Measurements from ENCODE around the gene CANT1.

CANT1 gene

GRCh38 chr17:78962345-78962983 lies 47.1 kb downstream of the CANT1 start:
- TF ChIP-seq CTCF (IDR thresholded peaks at IDR 0.05; ENCODE audit: low read depth, low read length), result no peak
- TF ChIP-seq EZH2phosphoT487 (IDR thresholded peaks at IDR 0.05; ENCODE audit: low read depth), result no peak
- no peak overlapping the region for H3K4me3 ChIP-seq (ENCODE audit: low read length)
- H3K27ac ChIP-seq (ENCODE audit: low read length), result no peak overlapping the region
- H4K20me1 ChIP-seq (ENCODE audit: insufficient read depth, low read length), result no peaks in the 10 kb centered on the region
- no peaks in the 10 kb centered on the region for H3K36me3 ChIP-seq (replicated peaks; ENCODE audit: low read depth, low read length)
- no peaks in the 10 kb centered on the region for H3K9me3 ChIP-seq (ENCODE audit: insufficient read depth, low read length)
- H3K27me3 ChIP-seq (ENCODE audit: low read depth, low read length), result peaks cover 5% of the 10 kb centered on the region; the same call in 1 of the 2 replicates
- H3K79me2 ChIP-seq (ENCODE audit: low read length), result no peaks in the 10 kb centered on the region
- no peak overlapping the region for H3K9ac ChIP-seq (ENCODE audit: low read length)
- no peaks in the 10 kb centered on the region for H3K4me1 ChIP-seq (ENCODE audit: low read length)
- no peak overlapping the region for H3K4me2 ChIP-seq (ENCODE audit: low read length)
- H2AFZ ChIP-seq (ENCODE audit: low read depth, low read length), result no peak overlapping the region

GRCh38 chr17:78961571-78961970 lies 48.0 kb downstream of the CANT1 start:
- Histone ChIP-seq H4K20me1 (ENCODE audit: insufficient read depth, low read length) (no peaks in the 10 kb centered on the region), H3K27ac (ENCODE audit: low read length) (no peak overlapping the region), H3K27me3 (ENCODE audit: low read depth, low read length) (peaks cover 5% of the 10 kb centered on the region; the same call in 1 of the 2 replicates), H3K4me1 (ENCODE audit: low read length) (no peaks in the 10 kb centered on the region), H3K36me3 (replicated peaks; ENCODE audit: low read depth, low read length) (no peaks in the 10 kb centered on the region), H2AFZ (ENCODE audit: low read depth, low read length) (no peak overlapping the region), H3K4me2 (ENCODE audit: low read length) (no peak overlapping the region), H3K9ac (ENCODE audit: low read length) (no peak overlapping the region), H3K9me3 (ENCODE audit: insufficient read depth, low read length) (no peaks in the 10 kb centered on the region), H3K79me2 (ENCODE audit: low read length) (no peaks in the 10 kb centered on the region), H3K4me3 (ENCODE audit: low read length) (no peak overlapping the region)
- TF ChIP-seq CTCF (IDR thresholded peaks at IDR 0.05; ENCODE audit: low read depth, low read length) (no peak), EZH2phosphoT487 (IDR thresholded peaks at IDR 0.05; ENCODE audit: low read depth) (no peak)

GRCh38 chr17:78960928-78961327 lies 48.6 kb downstream of the CANT1 start:
- Histone ChIP-seq H3K9ac (ENCODE audit: low read length) (no peak overlapping the region), H3K4me1 (ENCODE audit: low read length) (no peaks in the 10 kb centered on the region)

GRCh38 chr17:78959803-78960202 lies 49.8 kb downstream of the CANT1 start:
- H3K4me1 ChIP-seq (ENCODE audit: low read length), result peaks cover 3% of the 10 kb centered on the region
- H3K4me3 ChIP-seq (ENCODE audit: low read length), result no peak overlapping the region
- no peaks in the 10 kb centered on the region for H3K79me2 ChIP-seq (ENCODE audit: low read length)
- no peaks in the 10 kb centered on the region for H3K27me3 ChIP-seq (ENCODE audit: low read depth, low read length)
- H3K9ac ChIP-seq (ENCODE audit: low read length), result no peak overlapping the region
- H3K27ac ChIP-seq (ENCODE audit: low read length), result no peak overlapping the region
- H2AFZ ChIP-seq (ENCODE audit: low read depth, low read length), result no peak overlapping the region
- H3K36me3 ChIP-seq (replicated peaks; ENCODE audit: low read depth, low read length), result no peaks in the 10 kb centered on the region
- H3K9me3 ChIP-seq (ENCODE audit: insufficient read depth, low read length), result no peaks in the 10 kb centered on the region
- TF ChIP-seq CTCF (IDR thresholded peaks at IDR 0.05; ENCODE audit: low read depth, low read length) (no peak), EZH2phosphoT487 (IDR thresholded peaks at IDR 0.05; ENCODE audit: low read depth) (no peak)
- H3K4me2 ChIP-seq (ENCODE audit: low read length), result no peak overlapping the region
- no peaks in the 10 kb centered on the region for H4K20me1 ChIP-seq (ENCODE audit: insufficient read depth, low read length)

More at GRCh38 chr17:78960928-78961327, 48.6 kb downstream of the CANT1 start:
- TF ChIP-seq EZH2phosphoT487 (IDR thresholded peaks at IDR 0.05; ENCODE audit: low read depth), result no peak
- TF ChIP-seq CTCF (IDR thresholded peaks at IDR 0.05; ENCODE audit: low read depth, low read length), result no peak
- no peaks in the 10 kb centered on the region for H4K20me1 ChIP-seq (ENCODE audit: insufficient read depth, low read length)
- no peaks in the 10 kb centered on the region for H3K9me3 ChIP-seq (ENCODE audit: insufficient read depth, low read length)
- H3K79me2 ChIP-seq (ENCODE audit: low read length), result no peaks in the 10 kb centered on the region
- H2AFZ ChIP-seq (ENCODE audit: low read depth, low read length), result no peak overlapping the region
- no peak overlapping the region for H3K4me3 ChIP-seq (ENCODE audit: low read length)
- no peak overlapping the region for H3K4me2 ChIP-seq (ENCODE audit: low read length)
- peaks cover 5% of the 10 kb centered on the region; the same call in 1 of the 2 replicates for H3K27me3 ChIP-seq (ENCODE audit: low read depth, low read length)
- no peaks in the 10 kb centered on the region for H3K36me3 ChIP-seq (replicated peaks; ENCODE audit: low read depth, low read length)
- no peak overlapping the region for H3K27ac ChIP-seq (ENCODE audit: low read length)

Measured in OCI-LY3 (cell line).